Skeletal muscle satellite cell (primary cell): ENCODE measurements around the gene TRERF1.
"Not testable (repeated sequence)": the region's sequence is repeated elsewhere in the genome, so short reads cannot be mapped to it uniquely, and the experiment has no call there.

ENCODE experiments used
- H3K27me3 ChIP-seq: 2 replicates; pipeline ENCODE4 v1.7.0; 2013; ENCODE audit warnings: low read length; ENCODE audit not compliant: control insufficient read depth, insufficient read depth
- H3K36me3 ChIP-seq: 2 replicates; pipeline ENCODE4 v1.7.0; 2013; ENCODE audit warnings: mild to moderate bottlenecking, control low read depth, low read length; ENCODE audit not compliant: insufficient read depth
- H3K4me1 ChIP-seq: 2 replicates; pipeline ENCODE4 v1.7.0; 2013; ENCODE audit warnings: low read length; ENCODE audit not compliant: control insufficient read depth, insufficient read depth
- H3K4me2 ChIP-seq: 2 replicates; pipeline ENCODE4 v1.7.0; 2013; ENCODE audit warnings: mild to moderate bottlenecking, low read length
- H3K4me3 ChIP-seq: 2 replicates; pipeline ENCODE4 v1.7.0; 2013; ENCODE audit warnings: low read length
- H3K9ac ChIP-seq: 2 replicates; pipeline ENCODE4 v1.7.0; 2013; ENCODE audit warnings: mild to moderate bottlenecking, low read depth, low read length, moderate library complexity
- H3K9me3 ChIP-seq: replicated peaks from 2 replicates; pipeline ENCODE4 v1.7.0; 2013; ENCODE audit warnings: mild to moderate bottlenecking, control low read depth, low read length

TRERF1 gene

GRCh38 chr6:42216495-42216894 lies 235.2 kb downstream of the TRERF1 start:
- Histone ChIP-seq H3K36me3 (peaks cover 19% of the 10 kb centered on the region), H3K4me2 (peak overlapping the region; percentile 75), H3K9ac (peak overlapping the region; percentile 94), H3K4me3 (peak overlapping the region; percentile 81)
- not testable (repeated sequence) for H3K9me3 ChIP-seq, H3K4me1 ChIP-seq, H3K27me3 ChIP-seq

- no peaks in the 10 kb centered on the region for H3K27me3 ChIP-seq
- H3K9ac ChIP-seq, result no peak overlapping the region
- no peak overlapping the region for H3K4me3 ChIP-seq
- H3K4me2 ChIP-seq, result no peak overlapping the region
- H3K36me3 ChIP-seq, result peaks cover 44% of the 10 kb centered on the region
- peaks cover 19% of the 10 kb centered on the region for H3K4me1 ChIP-seq
- no peaks in the 10 kb centered on the region for H3K9me3 ChIP-seq
Observed at GRCh38 chr6:42212442-42212841, 239.3 kb downstream of the TRERF1 start.

GRCh38 chr6:42211726-42212125 lies 240.0 kb downstream of the TRERF1 start:
- H3K4me2 ChIP-seq, result no peak overlapping the region
- H3K4me3 ChIP-seq, result no peak overlapping the region
- H3K27me3 ChIP-seq, result no peaks in the 10 kb centered on the region
- peaks cover 45% of the 10 kb centered on the region for H3K36me3 ChIP-seq
- peaks cover 16% of the 10 kb centered on the region for H3K4me1 ChIP-seq
- no peak overlapping the region for H3K9ac ChIP-seq
- no peaks in the 10 kb centered on the region for H3K9me3 ChIP-seq

- no peak overlapping the region for H3K4me3 ChIP-seq
- H3K4me1 ChIP-seq, result peaks cover 11% of the 10 kb centered on the region
- H3K9ac ChIP-seq, result no peak overlapping the region
- no peaks in the 10 kb centered on the region for H3K27me3 ChIP-seq
- H3K4me2 ChIP-seq, result no peak overlapping the region
- H3K9me3 ChIP-seq, result no peaks in the 10 kb centered on the region
- peaks cover 50% of the 10 kb centered on the region for H3K36me3 ChIP-seq
Observed at GRCh38 chr6:42210551-42210950, 241.2 kb downstream of the TRERF1 start.

GRCh38 chr6:42207559-42207958 lies 244.2 kb downstream of the TRERF1 start:
- H3K36me3 ChIP-seq, result peaks cover 40% of the 10 kb centered on the region

GRCh38 chr6:42204768-42205282 lies 246.9 kb downstream of the TRERF1 start:
- peaks cover 20% of the 10 kb centered on the region for H3K36me3 ChIP-seq
- no peaks in the 10 kb centered on the region for H3K9me3 ChIP-seq
- H3K27me3 ChIP-seq, result no peaks in the 10 kb centered on the region
- H3K4me2 ChIP-seq, result no peak overlapping the region
- H3K9ac ChIP-seq, result no peak overlapping the region
- H3K4me3 ChIP-seq, result no peak overlapping the region
- H3K4me1 ChIP-seq, result peaks cover 34% of the 10 kb centered on the region

More at GRCh38 chr6:42207559-42207958, 244.2 kb downstream of the TRERF1 start:
- H3K4me3 ChIP-seq, H3K9me3 ChIP-seq, H3K4me2 ChIP-seq, H3K9ac ChIP-seq, H3K27me3 ChIP-seq: not testable (repeated sequence)
- peaks cover 26% of the 10 kb centered on the region for H3K4me1 ChIP-seq

- Histone ChIP-seq H3K4me2 (no peak overlapping the region), H3K36me3 (peaks cover 9% of the 10 kb centered on the region), H3K9ac (no peak overlapping the region), H3K4me3 (no peak overlapping the region), H3K9me3 (no peaks in the 10 kb centered on the region), H3K27me3 (no peaks in the 10 kb centered on the region), H3K4me1 (peaks cover 46% of the 10 kb centered on the region)
Observed at GRCh38 chr6:42203183-42203582, 248.5 kb downstream of the TRERF1 start.

GRCh38 chr6:42202131-42202915 lies 249.4 kb downstream of the TRERF1 start:
- not testable (repeated sequence) for H3K9ac ChIP-seq, H3K4me2 ChIP-seq, H3K27me3 ChIP-seq, H3K4me3 ChIP-seq, H3K36me3 ChIP-seq, H3K9me3 ChIP-seq
- peaks cover 50% of the 10 kb centered on the region for H3K4me1 ChIP-seq

- Histone ChIP-seq H3K9me3 (no peaks in the 10 kb centered on the region), H3K4me1 (peaks cover 51% of the 10 kb centered on the region), H3K4me2 (no peak overlapping the region), H3K4me3 (no peak overlapping the region), H3K9ac (no peak overlapping the region), H3K27me3 (no peaks in the 10 kb centered on the region), H3K36me3 (peaks cover 2% of the 10 kb centered on the region)
Observed at GRCh38 chr6:42201382-42201781, 250.3 kb downstream of the TRERF1 start.

GRCh38 chr6:42200035-42200434 lies 251.7 kb downstream of the TRERF1 start:
- no peaks in the 10 kb centered on the region for H3K36me3 ChIP-seq
- H3K27me3 ChIP-seq, result no peaks in the 10 kb centered on the region
- H3K9ac ChIP-seq, result no peak overlapping the region
- H3K4me1 ChIP-seq, result peaks cover 48% of the 10 kb centered on the region
- H3K4me2 ChIP-seq, result peak overlapping the region; percentile 24
- no peak overlapping the region for H3K4me3 ChIP-seq
- H3K9me3 ChIP-seq, result no peaks in the 10 kb centered on the region

GRCh38 chr6:42199106-42199981 lies 252.4 kb downstream of the TRERF1 start:
- Histone ChIP-seq H3K27me3 (no peaks in the 10 kb centered on the region), H3K4me1 (peaks cover 41% of the 10 kb centered on the region), H3K9me3 (no peaks in the 10 kb centered on the region), H3K9ac (no peak overlapping the region), H3K4me3 (no peak overlapping the region), H3K4me2 (no peak overlapping the region), H3K36me3 (no peaks in the 10 kb centered on the region)
